Fibroblast of the conjunctiva (primary cell): ENCODE results near the gene CHSY1.
"Not testable (repeated sequence)": the region's sequence is repeated elsewhere in the genome, so short reads cannot be mapped to it uniquely, and the experiment has no call there.

Experiments
- DNase-seq: peaks from one replicate; pipeline ENCODE4 v3.0.0-alpha.2; 2010; ENCODE audit warnings: low read depth

Gene CHSY1

GRCh38 chr15:101251830-101252820 lies at the start of gene CHSY1:
Gene CHSY1 (minus strand): TSS chr15:101252048. CDS start chr15:101251456, 592 bp downstream.
- peak; percentile 81 for DNase-seq

GRCh38 chr15:101296418-101297405 lies 44.9 kb upstream of the CHSY1 start:
- DNase-seq = peak; percentile 32

- DNase-seq = no peak
These were observed 43.8 kb upstream of the CHSY1 start for GRCh38 chr15:101295607-101296161.

GRCh38 chr15:101294731-101295606 lies 43.1 kb upstream of the CHSY1 start, which contains the start of gene SNRPA1:
Gene SNRPA1 (minus strand): TSS chr15:101295248. CDS start chr15:101295178, 70 bp downstream.
- DNase-seq = peak; percentile 91

GRCh38 chr15:101293122-101293521 lies 41.3 kb upstream of the CHSY1 start:
- no peak for DNase-seq

- DNase-seq = no peak
These were observed 37.2 kb upstream of the CHSY1 start for GRCh38 chr15:101288905-101289513.

- not testable (repeated sequence) for DNase-seq
These were observed 35.5 kb upstream of the CHSY1 start for GRCh38 chr15:101287342-101287741.

GRCh38 chr15:101286471-101287114 lies 34.7 kb upstream of the CHSY1 start:
- DNase-seq = no peak

GRCh38 chr15:101283931-101284330 lies 32.1 kb upstream of the CHSY1 start:
- no peak for DNase-seq

- no peak for DNase-seq
These were observed 28.2 kb upstream of the CHSY1 start for GRCh38 chr15:101280007-101280406.

- DNase-seq = no peak
These were observed 26.2 kb upstream of the CHSY1 start for GRCh38 chr15:101277943-101278564.

- DNase-seq = peak; percentile 74
These were observed 25.4 kb upstream of the CHSY1 start, which contains the start of gene SELENOS for GRCh38 chr15:101277038-101277822. Gene SELENOS (minus strand): TSS chr15:101277485. CDS start chr15:101277417, 68 bp downstream.

GRCh38 chr15:101276501-101277037 lies 24.7 kb upstream of the CHSY1 start:
- DNase-seq = no peak

- no peak for DNase-seq
These were observed 23.2 kb upstream of the CHSY1 start for GRCh38 chr15:101275018-101275417.

- DNase-seq = no peak
These were observed 21.7 kb upstream of the CHSY1 start for GRCh38 chr15:101273534-101273933.

GRCh38 chr15:101272584-101272983 lies 20.7 kb upstream of the CHSY1 start:
- no peak for DNase-seq

- no peak for DNase-seq
These were observed 17.8 kb upstream of the CHSY1 start for GRCh38 chr15:101269479-101270223.
